Effector memory CD4-positive, alpha-beta T cell (primary cell): ENCODE measurements around the gene SLC7A10.

Source experiments
- DNase-seq, 3 donors: peaks; one replicate each; pipeline ENCODE4 v3.0.0-alpha.2; 2020
- H3K27ac ChIP-seq: 2 replicates; pipeline ENCODE4 v1.7.0; 2013; ENCODE audit warnings: mild to moderate bottlenecking, low read length, moderate library complexity; ENCODE audit not compliant: insufficient read depth, poor library complexity, severe bottlenecking
- H3K27me3 ChIP-seq: replicated peaks from 2 replicates; pipeline ENCODE4 v1.7.0; 2013; ENCODE audit warnings: mild to moderate bottlenecking, low read length; ENCODE audit not compliant: insufficient read depth, control insufficient read depth, poor library complexity, severe bottlenecking
- H3K36me3 ChIP-seq: 2 replicates; pipeline ENCODE4 v1.7.0; 2013; ENCODE audit warnings: mild to moderate bottlenecking, low read length, moderate library complexity; ENCODE audit not compliant: control insufficient read depth, insufficient read depth
- H3K4me1 ChIP-seq: 2 replicates; pipeline ENCODE4 v1.7.0; 2013; ENCODE audit warnings: low read length, mild to moderate bottlenecking; ENCODE audit not compliant: control insufficient read depth, insufficient read depth, poor library complexity, severe bottlenecking
- H3K4me3 ChIP-seq: 2 replicates; pipeline ENCODE4 v1.7.0; 2013; ENCODE audit warnings: low read length, low read depth, mild to moderate bottlenecking; ENCODE audit not compliant: insufficient read depth, poor library complexity, severe bottlenecking
- H3K9me3 ChIP-seq: 2 replicates; pipeline ENCODE4 v1.7.0; 2013; ENCODE audit warnings: mild to moderate bottlenecking, low read length, moderate library complexity; ENCODE audit not compliant: control insufficient read depth

The SLC7A10 gene

GRCh38 chr19:33208904-33209849 lies 16.5 kb downstream of the SLC7A10 start:
- no peaks in the 10 kb centered on the region for H3K27me3 ChIP-seq
- no peaks in the 10 kb centered on the region for H3K36me3 ChIP-seq
- no peak for DNase-seq
- H3K4me1 ChIP-seq = no peaks in the 10 kb centered on the region
- H3K9me3 ChIP-seq = no peaks in the 10 kb centered on the region
- no peak overlapping the region for H3K27ac ChIP-seq
- H3K4me3 ChIP-seq = no peak overlapping the region

DNA sequence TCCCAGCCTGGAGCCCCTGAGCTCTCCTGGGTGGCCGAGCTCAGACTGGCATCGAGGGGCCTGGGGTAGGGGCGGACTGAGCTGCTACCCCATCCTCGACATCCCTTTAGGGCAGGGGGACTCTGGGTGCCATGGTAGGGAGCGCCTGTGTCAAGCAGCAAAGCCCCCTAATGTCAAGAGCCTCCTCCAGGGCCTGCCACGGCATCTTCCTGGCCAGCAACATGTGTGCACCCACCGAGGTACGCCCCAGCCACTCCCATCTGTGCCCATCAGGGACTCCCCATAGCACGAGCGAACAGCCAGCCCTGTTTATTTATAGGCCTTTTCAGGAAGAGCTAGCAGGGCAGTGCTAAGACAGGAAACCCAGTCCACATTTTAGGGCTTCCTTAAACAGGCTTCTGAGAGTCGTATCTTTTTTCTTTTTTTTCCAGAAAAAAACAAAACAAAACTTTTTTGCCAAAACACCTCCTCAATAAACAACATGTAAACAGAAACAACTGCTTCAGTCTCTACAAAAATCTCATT lies 17.2 kb downstream of the SLC7A10 start:
- no peak for DNase-seq
- H3K4me3 ChIP-seq = no peak overlapping the region
- H3K27me3 ChIP-seq = no peaks in the 10 kb centered on the region
- no peaks in the 10 kb centered on the region for H3K4me1 ChIP-seq
- no peak overlapping the region for H3K27ac ChIP-seq
- H3K9me3 ChIP-seq = no peaks in the 10 kb centered on the region
- no peaks in the 10 kb centered on the region for H3K36me3 ChIP-seq

- DNase-seq = no peak
- Histone ChIP-seq H3K27me3 (no peaks in the 10 kb centered on the region), H3K4me1 (no peaks in the 10 kb centered on the region), H3K9me3 (no peaks in the 10 kb centered on the region), H3K27ac (no peak overlapping the region), H3K36me3 (no peaks in the 10 kb centered on the region), H3K4me3 (no peak overlapping the region)
These were observed 17.7 kb downstream of the SLC7A10 start for GRCh38 chr19:33207903-33208302.

- H3K4me3 ChIP-seq = no peak overlapping the region
- no peaks in the 10 kb centered on the region for H3K4me1 ChIP-seq
- no peaks in the 10 kb centered on the region for H3K27me3 ChIP-seq
- no peak overlapping the region for H3K27ac ChIP-seq
- no peaks in the 10 kb centered on the region for H3K9me3 ChIP-seq
- DNase-seq = no peak
- H3K36me3 ChIP-seq = no peaks in the 10 kb centered on the region
These were observed 18.5 kb downstream of the SLC7A10 start for GRCh38 chr19:33207040-33207620.

DNA sequence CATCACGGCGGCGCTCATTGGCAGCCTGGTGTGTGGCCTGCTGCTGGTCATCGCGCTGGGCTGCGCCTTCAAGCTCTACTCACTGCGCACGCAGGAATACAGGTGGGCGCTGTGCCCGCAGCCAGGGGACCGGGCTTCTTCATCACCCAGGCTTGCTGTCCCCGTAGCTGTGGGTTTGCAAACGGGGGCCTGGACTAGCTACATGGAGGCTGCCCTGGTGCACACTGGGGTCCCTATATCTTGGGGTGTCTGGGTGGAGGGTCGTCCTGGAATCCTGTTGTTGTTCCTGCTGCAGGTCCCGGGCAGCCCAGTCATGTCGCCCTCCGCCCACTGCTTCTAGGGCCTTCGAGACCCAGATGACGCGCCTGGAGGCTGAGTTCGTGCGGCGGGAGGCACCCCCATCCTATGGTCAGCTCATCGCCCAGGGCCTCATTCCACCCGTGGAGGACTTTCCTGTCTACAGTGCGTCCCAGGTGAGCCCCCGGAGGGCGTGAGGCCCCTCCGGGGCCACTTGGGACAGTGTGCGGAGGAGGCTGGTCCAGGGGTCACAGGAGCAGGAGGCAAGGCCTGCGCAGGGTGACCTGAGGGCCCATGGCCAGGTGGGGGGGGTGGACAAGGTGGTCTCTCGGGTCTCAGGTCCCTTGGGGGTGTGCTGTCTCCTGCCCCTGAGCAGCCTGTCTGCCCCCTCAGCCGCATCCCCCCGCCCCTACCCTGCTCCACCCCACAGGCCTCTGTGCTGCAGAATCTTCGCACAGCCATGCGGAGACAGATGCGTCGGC lies 19.2 kb downstream of the SLC7A10 start:
- no peaks in the 10 kb centered on the region for H3K27me3 ChIP-seq
- H3K4me1 ChIP-seq = no peaks in the 10 kb centered on the region
- H3K27ac ChIP-seq = no peak overlapping the region
- no peaks in the 10 kb centered on the region for H3K36me3 ChIP-seq
- no peaks in the 10 kb centered on the region for H3K9me3 ChIP-seq
- DNase-seq = no peak
- H3K4me3 ChIP-seq = no peak overlapping the region

GRCh38 chr19:33205531-33206260 lies 20.0 kb downstream of the SLC7A10 start:
- no peaks in the 10 kb centered on the region for H3K9me3 ChIP-seq
- H3K4me1 ChIP-seq = no peaks in the 10 kb centered on the region
- H3K27me3 ChIP-seq = no peaks in the 10 kb centered on the region
- no peak overlapping the region for H3K4me3 ChIP-seq
- no peaks in the 10 kb centered on the region for H3K36me3 ChIP-seq
- DNase-seq = no peak
- no peak overlapping the region for H3K27ac ChIP-seq

- Histone ChIP-seq H3K4me1 (no peaks in the 10 kb centered on the region), H3K27me3 (no peaks in the 10 kb centered on the region), H3K4me3 (no peak overlapping the region), H3K36me3 (no peaks in the 10 kb centered on the region), H3K27ac (no peak overlapping the region), H3K9me3 (no peaks in the 10 kb centered on the region)
- no peak for DNase-seq
These were observed 20.5 kb downstream of the SLC7A10 start for GRCh38 chr19:33205110-33205509.

DNA sequence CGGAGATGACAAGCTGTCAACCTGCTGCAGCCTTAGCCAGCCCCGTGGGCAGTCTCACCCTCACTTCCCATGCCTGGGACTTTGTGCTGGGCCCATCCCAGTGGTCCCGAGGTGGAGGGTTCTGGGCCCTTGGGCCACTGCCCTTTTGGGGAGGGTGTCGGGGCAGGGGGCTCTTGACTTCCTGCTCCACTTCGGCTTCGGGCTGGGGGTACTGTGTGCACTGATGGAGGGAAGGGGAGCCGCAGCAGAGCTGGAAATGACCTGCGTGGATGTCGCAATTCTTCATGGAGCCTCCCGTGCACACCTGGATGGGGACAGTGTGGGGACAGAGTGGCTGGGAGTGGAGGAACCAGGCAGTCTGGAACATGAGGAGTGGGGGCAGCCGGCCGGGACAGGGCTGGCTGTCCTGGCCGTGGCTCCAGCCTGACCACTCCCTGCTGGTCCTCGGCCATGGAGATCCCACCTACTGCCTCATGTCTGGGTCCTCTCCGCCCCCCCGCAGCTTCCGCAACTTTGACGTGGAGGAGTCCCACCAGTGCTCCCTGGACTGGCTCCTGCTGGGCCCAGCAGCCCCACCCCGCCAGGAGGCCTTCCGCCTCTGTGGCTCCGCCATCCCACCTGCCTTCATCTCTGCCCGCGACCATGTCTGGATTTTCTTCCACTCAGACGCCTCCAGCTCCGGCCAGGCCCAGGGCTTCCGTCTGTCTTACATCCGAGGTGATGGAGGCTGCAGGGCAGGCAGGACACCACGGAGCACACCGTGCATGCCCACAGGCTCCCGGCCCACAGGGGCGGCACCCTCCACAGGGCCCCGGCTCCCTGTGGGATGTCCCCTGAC lies 21.3 kb downstream of the SLC7A10 start:
- H3K36me3 ChIP-seq = no peaks in the 10 kb centered on the region
- no peaks in the 10 kb centered on the region for H3K4me1 ChIP-seq
- no peaks in the 10 kb centered on the region for H3K27me3 ChIP-seq
- no peaks in the 10 kb centered on the region for H3K9me3 ChIP-seq
- H3K4me3 ChIP-seq = no peak overlapping the region
- no peak for DNase-seq
- no peak overlapping the region for H3K27ac ChIP-seq

DNA sequence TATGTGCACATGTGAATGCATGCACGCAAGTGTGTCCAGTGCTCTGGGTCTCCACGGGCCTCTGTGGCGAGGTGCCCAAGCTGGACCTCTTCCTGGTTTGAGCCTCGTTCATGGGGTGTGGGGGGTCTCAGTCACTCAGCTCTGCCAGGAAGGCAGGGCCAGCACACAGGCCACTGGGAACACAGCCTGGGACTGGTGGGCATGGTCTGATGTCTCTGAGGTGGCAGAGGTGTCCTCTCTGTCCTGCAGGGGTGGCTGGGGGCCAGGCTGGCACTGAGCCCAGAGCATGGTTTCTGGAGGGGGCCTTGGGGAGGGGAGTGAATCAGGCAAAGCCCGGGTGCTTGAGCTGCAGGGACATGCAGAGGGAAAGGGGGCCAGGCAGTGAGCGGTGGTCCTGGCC lies 22.1 kb downstream of the SLC7A10 start:
- DNase-seq = no peak
- H3K27ac ChIP-seq = no peak overlapping the region
- no peaks in the 10 kb centered on the region for H3K4me1 ChIP-seq
- H3K36me3 ChIP-seq = no peaks in the 10 kb centered on the region
- no peak overlapping the region for H3K4me3 ChIP-seq
- no peaks in the 10 kb centered on the region for H3K9me3 ChIP-seq
- H3K27me3 ChIP-seq = no peaks in the 10 kb centered on the region
